Naive B cell (primary cell): ENCODE results near the gene CWC27. TPM values are rescaled to one million over a fixed set of nuclear protein-coding genes. Genes with fewer than 3 reads are reported as not detected.
A peak's percentile ranks its signal among the peaks of the same experiment; 100 is the strongest.

Experiments
- ATAC-seq, 2 donors: fragments of 150-1000 bp; cut with Tn5 transposase; 2 replicates each; pipeline ENCODE4 v1.10.0; 2021; ENCODE audit warnings: low read depth in 2 of 2, mild to moderate bottlenecking in 2 of 2, moderate library complexity in 2 of 2
- DNase-seq: peaks from one replicate; pipeline ENCODE4 v3.0.0; 2022
- H3K27ac Mint-ChIP-seq, 6 donors: one replicate each; pipeline ENCODE4 v1.8.0; 2020 to 2022; ENCODE audit warnings: mild to moderate bottlenecking in 6 of 6, mixed read lengths in 6 of 6, moderate library complexity in 5 of 6, inconsistent platforms in 2 of 6
- H3K27me3 Mint-ChIP-seq, 3 donors: one replicate each; pipeline ENCODE4 v1.8.0; 2021 to 2022; ENCODE audit warnings: mixed read lengths in 3 of 3, mild to moderate bottlenecking in 1 of 3
- H3K36me3 Mint-ChIP-seq, 2 donors: one replicate each; pipeline ENCODE4 v1.8.0; 2020 to 2022; ENCODE audit warnings: mixed read lengths in 2 of 2, inconsistent platforms in 1 of 2, mild to moderate bottlenecking in 1 of 2
- H3K4me1 Mint-ChIP-seq, 3 donors: one replicate each; pipeline ENCODE4 v1.8.0; 2020 to 2022; ENCODE audit warnings: mixed read lengths in 3 of 3, inconsistent platforms in 1 of 3, mild to moderate bottlenecking in 1 of 3, moderate library complexity in 1 of 3
- H3K4me3 Mint-ChIP-seq, 8 donors: one replicate each; pipeline ENCODE4 v1.8.0; 2020 to 2022; ENCODE audit warnings: mild to moderate bottlenecking in 8 of 8, mixed read lengths in 8 of 8, moderate library complexity in 8 of 8, inconsistent platforms in 2 of 8
- H3K9me3 Mint-ChIP-seq, 7 donors: one replicate each; pipeline ENCODE4 v1.8.0; 2020 to 2022; ENCODE audit warnings: mixed read lengths in 7 of 7, mild to moderate bottlenecking in 5 of 7, inconsistent platforms in 2 of 7, moderate library complexity in 1 of 7
- polyA plus RNA-seq, 6 donors: library from polyadenylated mRNA; unstranded; fragments of 300-500 nt; fragmentation: Illumina TruSeq; gene quantifications; one replicate each; pipeline ENCODE4 v1.2.3, GENCODE V29; 2021; ENCODE audit warnings: low read depth in 6 of 6

The CWC27 gene
- polyA plus RNA-seq, 6 donors from 2014 or later: 26.5 to 43.5 (median 35.1) TPM

DNA sequence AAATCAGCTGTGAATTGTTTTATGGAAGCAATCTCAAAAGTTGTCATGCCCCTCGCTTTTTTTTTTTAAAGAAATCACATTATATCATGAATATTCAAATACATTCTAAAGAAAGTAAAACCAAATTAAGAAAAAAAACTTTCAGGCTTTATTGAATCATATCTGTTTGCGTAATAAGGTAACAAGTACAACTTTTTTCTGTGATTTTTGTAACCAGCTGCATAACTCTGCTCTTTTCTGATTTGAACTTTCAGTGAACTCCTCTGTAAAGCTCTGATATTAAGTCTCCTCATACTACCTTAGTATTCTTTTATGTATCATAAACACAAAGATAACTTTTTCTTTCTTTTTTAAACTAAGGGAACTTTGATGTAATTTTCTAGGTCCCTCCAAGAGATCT is 65.3 kb downstream of the CWC27 start:
- ATAC-seq (no peak), DNase-seq (no peak)
- no peaks in the 10 kb centered on the region for H3K27me3 Mint-ChIP-seq
- peaks cover 7 to 15% of the 10 kb centered on the region in 2 donors for H3K36me3 Mint-ChIP-seq
- H3K4me1 Mint-ChIP-seq: no peaks in the 10 kb centered on the region
- no peak overlapping the region for H3K4me3 Mint-ChIP-seq
- no peak overlapping the region for H3K27ac Mint-ChIP-seq
- peaks cover 0 to 2% (median 0%) of the 10 kb centered on the region in 7 donors for H3K9me3 Mint-ChIP-seq

DNA sequence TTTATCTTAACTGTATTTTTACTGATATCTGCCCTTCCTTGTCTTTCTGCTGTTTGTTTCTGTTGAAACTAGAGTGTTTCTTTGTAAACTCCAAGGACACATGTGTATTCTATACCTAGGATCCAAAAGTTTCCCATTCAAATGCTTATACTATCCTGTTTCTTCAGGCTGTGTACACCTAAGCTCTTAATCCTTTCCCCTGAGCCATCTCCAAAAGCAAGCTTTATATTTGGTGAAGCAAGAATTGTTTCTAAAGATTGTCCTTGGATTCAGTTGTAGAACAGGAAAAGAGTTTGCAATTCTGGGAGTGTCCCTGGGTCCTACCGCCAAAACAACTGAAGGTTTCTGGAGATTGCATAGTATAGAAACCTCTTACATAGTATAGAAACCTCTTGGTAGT is 65.9 kb downstream of the CWC27 start:
- H3K9me3 Mint-ChIP-seq: peaks cover 0 to 3% (median 0%) of the 10 kb centered on the region in 7 donors
- DNase-seq (no peak), ATAC-seq (no peak)
- H3K27me3 Mint-ChIP-seq: no peaks in the 10 kb centered on the region
- H3K27ac Mint-ChIP-seq: no peak overlapping the region
- H3K4me1 Mint-ChIP-seq: no peaks in the 10 kb centered on the region
- H3K36me3 Mint-ChIP-seq: peaks cover 13 to 20% of the 10 kb centered on the region in 2 donors
- H3K4me3 Mint-ChIP-seq: no peak overlapping the region

- Mint-ChIP-seq H3K27ac (no peak overlapping the region), H3K9me3 (peaks cover 0 to 3% (median 0%) of the 10 kb centered on the region in 7 donors), H3K4me3 (no peak overlapping the region), H3K36me3 (peaks cover 18 to 21% of the 10 kb centered on the region in 2 donors), H3K27me3 (no peaks in the 10 kb centered on the region), H3K4me1 (no peaks in the 10 kb centered on the region)
- ATAC-seq (no peak), DNase-seq (no peak)
These were observed 66.5 kb downstream of the CWC27 start for GRCh38 chr5:64835266-64835665.

- Mint-ChIP-seq H3K27me3 (no peaks in the 10 kb centered on the region), H3K4me3 (no peak overlapping the region), H3K4me1 (no peaks in the 10 kb centered on the region), H3K36me3 (peaks cover 28 to 29% of the 10 kb centered on the region in 2 donors), H3K9me3 (peaks cover 0 to 10% (median 5%) of the 10 kb centered on the region in 7 donors), H3K27ac (peak overlapping the region in 1 of 6 donors; percentile 13)
- DNase-seq: no peak
- no peak for ATAC-seq
These were observed 67.5 kb downstream of the CWC27 start for GRCh38 chr5:64836190-64836755.

GRCh38 chr5:64836786-64837185 is 68.1 kb downstream of the CWC27 start:
- Mint-ChIP-seq H3K4me3 (no peak overlapping the region), H3K27me3 (no peaks in the 10 kb centered on the region), H3K9me3 (peaks cover 0 to 13% (median 6%) of the 10 kb centered on the region in 7 donors), H3K27ac (peak overlapping the region in 1 of 6 donors; percentile 13), H3K4me1 (no peaks in the 10 kb centered on the region), H3K36me3 (peaks cover 30 to 32% of the 10 kb centered on the region in 2 donors)
- no peak for DNase-seq
- ATAC-seq: no peak

DNA sequence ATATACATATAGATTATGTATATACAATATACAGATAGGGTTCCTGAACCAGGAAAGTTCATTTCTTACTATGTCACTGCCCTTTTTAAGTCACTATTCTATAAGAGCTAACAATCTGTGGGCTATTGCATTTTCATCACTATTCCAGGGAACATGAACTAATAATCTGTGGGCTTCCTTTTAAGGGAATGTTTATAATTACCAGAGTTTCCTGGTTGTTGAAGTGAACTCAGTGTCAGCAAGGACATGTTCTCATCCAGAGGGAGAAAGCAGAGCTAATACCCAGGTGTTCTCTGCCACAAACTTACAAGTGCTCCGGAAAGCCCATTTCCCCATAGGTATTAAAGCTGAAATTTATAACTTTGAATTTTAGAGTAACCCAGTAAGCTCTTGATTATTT is 69.6 kb downstream of the CWC27 start:
- Mint-ChIP-seq H3K27me3 (no peaks in the 10 kb centered on the region), H3K9me3 (peaks cover 0 to 13% (median 6%) of the 10 kb centered on the region in 7 donors), H3K4me3 (no peak overlapping the region), H3K4me1 (no peaks in the 10 kb centered on the region), H3K27ac (no peak overlapping the region), H3K36me3 (peaks cover 30 to 40% of the 10 kb centered on the region in 2 donors)
- DNase-seq: no peak
- ATAC-seq: no peak

DNA sequence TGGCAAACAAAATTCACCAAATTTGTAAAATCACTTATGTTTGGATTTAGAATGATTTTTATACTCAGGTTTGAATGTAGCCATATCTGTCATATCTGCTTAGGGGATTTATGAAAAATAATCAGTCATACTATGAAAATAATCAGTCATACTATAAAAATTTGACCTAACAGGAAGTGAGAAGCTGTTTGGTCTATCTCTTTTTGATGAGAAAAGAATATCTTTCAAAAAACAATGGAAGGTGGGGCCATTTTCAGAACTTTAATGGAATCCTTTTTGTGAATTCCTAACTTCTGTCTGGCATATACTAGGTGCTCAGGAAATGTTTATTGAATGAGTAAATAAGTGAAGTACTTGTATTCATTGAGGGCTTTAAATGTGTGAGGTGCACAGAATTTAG is 70.1 kb downstream of the CWC27 start:
- ATAC-seq (no peak), DNase-seq (no peak)
- H3K4me3 Mint-ChIP-seq: no peak overlapping the region
- H3K36me3 Mint-ChIP-seq: peaks cover 30 to 44% of the 10 kb centered on the region in 2 donors
- H3K9me3 Mint-ChIP-seq: peaks cover 0 to 13% (median 6%) of the 10 kb centered on the region in 7 donors
- H3K4me1 Mint-ChIP-seq: no peaks in the 10 kb centered on the region
- no peaks in the 10 kb centered on the region for H3K27me3 Mint-ChIP-seq
- no peak overlapping the region for H3K27ac Mint-ChIP-seq

- Mint-ChIP-seq H3K9me3 (peaks cover 0 to 15% (median 8%) of the 10 kb centered on the region in 7 donors), H3K27me3 (no peaks in the 10 kb centered on the region), H3K27ac (no peak overlapping the region), H3K36me3 (peaks cover 31 to 49% of the 10 kb centered on the region in 2 donors), H3K4me3 (peak overlapping the region in 1 of 8 donors; percentile 12), H3K4me1 (no peaks in the 10 kb centered on the region)
- DNase-seq (no peak), ATAC-seq (no peak)
These were observed 71.2 kb downstream of the CWC27 start for GRCh38 chr5:64839936-64840335.

DNA sequence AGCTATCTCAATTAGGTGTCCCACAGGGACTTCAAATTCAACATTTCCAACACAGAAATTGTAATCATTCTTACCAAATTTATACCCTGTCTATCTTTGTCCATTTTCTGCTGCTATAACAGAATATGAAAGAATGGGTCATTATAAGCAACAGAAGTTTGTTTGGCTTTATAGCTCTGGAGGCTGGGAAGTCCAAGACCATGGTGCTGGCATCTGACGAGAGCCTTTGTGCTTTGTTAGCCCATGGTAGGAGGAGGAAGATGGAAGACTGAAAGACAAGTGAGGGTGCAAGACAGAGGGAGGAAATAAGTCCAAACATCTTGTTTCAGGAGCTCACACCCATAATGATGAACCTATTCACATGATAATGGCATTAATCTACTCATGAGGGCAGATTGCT is 72.2 kb downstream of the CWC27 start:
- peaks cover 8 to 25% (median 17%) of the 10 kb centered on the region in 7 donors for H3K9me3 Mint-ChIP-seq
- no peaks in the 10 kb centered on the region for H3K4me1 Mint-ChIP-seq
- no peaks in the 10 kb centered on the region for H3K27me3 Mint-ChIP-seq

DNA sequence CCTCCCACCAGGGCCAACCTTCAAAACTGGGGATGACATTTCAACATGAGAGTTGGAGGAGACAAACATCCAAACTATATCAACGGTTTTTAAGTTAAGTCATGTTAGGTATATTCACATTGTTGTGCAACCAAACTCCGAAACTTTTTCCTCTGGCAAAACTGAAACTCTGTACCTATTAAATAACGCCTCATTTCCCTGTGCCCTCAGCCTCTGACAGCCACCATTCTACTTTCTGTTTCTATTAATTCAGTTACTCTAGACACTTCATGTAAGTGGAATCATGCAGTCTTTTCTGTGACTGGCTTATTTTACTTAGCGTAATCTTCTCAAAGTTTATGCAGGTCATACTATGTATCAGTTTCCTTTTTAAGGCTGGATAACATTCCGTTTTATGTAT is 85.0 kb downstream of the CWC27 start:
- peaks cover 0 to 2% (median 0%) of the 10 kb centered on the region in 7 donors for H3K9me3 Mint-ChIP-seq
- no peak overlapping the region for H3K27ac Mint-ChIP-seq
- H3K36me3 Mint-ChIP-seq: peaks cover 0 to 15% of the 10 kb centered on the region in 2 donors
- H3K4me3 Mint-ChIP-seq: no peak overlapping the region
- H3K27me3 Mint-ChIP-seq: no peaks in the 10 kb centered on the region
- ATAC-seq (no peak), DNase-seq (no peak)
- H3K4me1 Mint-ChIP-seq: peaks cover 0 to 3% (median 0%) of the 10 kb centered on the region in 3 donors

More for the DNA sequence above, 72.2 kb downstream of the CWC27 start:
- Mint-ChIP-seq H3K36me3 (peaks cover 41 to 59% of the 10 kb centered on the region in 2 donors), H3K27ac (no peak overlapping the region), H3K4me3 (no peak overlapping the region)
- DNase-seq: no peak
- no peak for ATAC-seq

- Mint-ChIP-seq H3K4me3 (no peak overlapping the region), H3K27ac (no peak overlapping the region), H3K36me3 (peaks cover 0 to 8% of the 10 kb centered on the region in 2 donors), H3K4me1 (peaks cover 0 to 3% (median 0%) of the 10 kb centered on the region in 3 donors), H3K27me3 (no peaks in the 10 kb centered on the region), H3K9me3 (peaks cover 0 to 2% (median 0%) of the 10 kb centered on the region in 7 donors)
- ATAC-seq: no peak
- no peak for DNase-seq
These were observed 86.1 kb downstream of the CWC27 start for GRCh38 chr5:64854855-64855254.

DNA sequence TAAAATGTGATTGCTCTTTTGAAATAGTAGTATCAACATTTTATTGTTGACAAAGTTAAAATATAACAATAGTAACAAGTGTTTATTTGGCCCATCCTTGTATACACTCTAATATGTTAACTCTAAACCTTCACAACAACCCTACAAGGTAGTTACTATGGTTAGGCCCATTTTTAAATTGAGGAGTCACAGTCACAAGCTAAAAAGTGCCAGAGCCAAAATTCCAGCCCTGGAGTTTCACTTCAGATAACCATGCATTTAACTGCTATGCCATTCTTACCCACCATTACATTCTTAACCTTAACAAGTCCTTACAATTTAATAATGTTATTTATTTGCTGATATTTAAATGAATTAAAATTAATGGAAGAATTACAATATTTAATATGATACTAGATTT is 91.2 kb downstream of the CWC27 start:
- no peak overlapping the region for H3K4me3 Mint-ChIP-seq
- DNase-seq: no peak
- H3K27ac Mint-ChIP-seq: no peak overlapping the region
- H3K4me1 Mint-ChIP-seq: no peaks in the 10 kb centered on the region
- H3K36me3 Mint-ChIP-seq: peaks cover 4 to 6% of the 10 kb centered on the region in 2 donors
- H3K27me3 Mint-ChIP-seq: no peaks in the 10 kb centered on the region
- H3K9me3 Mint-ChIP-seq: no peaks in the 10 kb centered on the region
- ATAC-seq: no peak

- no peak for ATAC-seq
- H3K27me3 Mint-ChIP-seq: no peaks in the 10 kb centered on the region
- H3K9me3 Mint-ChIP-seq: no peaks in the 10 kb centered on the region
- DNase-seq: no peak
- H3K36me3 Mint-ChIP-seq: peaks cover 4 to 6% of the 10 kb centered on the region in 2 donors
- no peak overlapping the region for H3K27ac Mint-ChIP-seq
- H3K4me3 Mint-ChIP-seq: no peak overlapping the region
- no peaks in the 10 kb centered on the region for H3K4me1 Mint-ChIP-seq
These were observed 92.6 kb downstream of the CWC27 start for GRCh38 chr5:64861281-64861680.

- no peak for ATAC-seq
- H3K4me3 Mint-ChIP-seq: no peak overlapping the region
These were observed 95.4 kb downstream of the CWC27 start for GRCh38 chr5:64864171-64864570.

More at GRCh38 chr5:64864171-64864570, 95.4 kb downstream of the CWC27 start:
- H3K4me1 Mint-ChIP-seq: no peaks in the 10 kb centered on the region
- H3K27me3 Mint-ChIP-seq: no peaks in the 10 kb centered on the region
- H3K36me3 Mint-ChIP-seq: peaks cover 4 to 6% of the 10 kb centered on the region in 2 donors
- DNase-seq: no peak
- H3K9me3 Mint-ChIP-seq: no peaks in the 10 kb centered on the region
- no peak overlapping the region for H3K27ac Mint-ChIP-seq
